NCI-H1694 (cell line): Measurements from ENCODE around the gene XPNPEP2.

Experiments used
- DNase-seq: peaks from one replicate; lab custom pipeline; 2025; lab: John Stamatoyannopoulos, UW

Gene XPNPEP2

GRCh38 chrX:129800186-129800585 is 61.4 kb downstream of the XPNPEP2 start:
- no peak for DNase-seq

DNA sequence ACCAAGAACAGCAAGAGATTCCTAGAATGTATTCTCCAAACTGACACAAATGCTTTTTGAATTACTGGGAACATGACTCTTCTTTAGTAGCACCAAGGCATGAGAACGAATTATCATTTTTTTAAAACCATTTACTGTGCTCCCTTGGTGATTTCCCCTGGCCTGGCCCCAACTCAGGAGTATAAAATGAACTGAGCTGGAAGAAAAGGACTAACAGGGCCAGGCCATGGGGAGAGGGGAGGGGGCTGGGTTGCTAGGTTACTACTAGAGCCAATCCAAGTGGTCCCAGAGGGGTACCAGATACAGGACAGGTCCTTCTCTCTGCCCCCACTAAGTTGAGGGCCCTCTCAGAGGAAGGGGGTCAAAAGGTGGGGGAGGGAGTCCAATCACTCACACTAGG is 64.1 kb downstream of the XPNPEP2 start:
- no peak for DNase-seq

DNA sequence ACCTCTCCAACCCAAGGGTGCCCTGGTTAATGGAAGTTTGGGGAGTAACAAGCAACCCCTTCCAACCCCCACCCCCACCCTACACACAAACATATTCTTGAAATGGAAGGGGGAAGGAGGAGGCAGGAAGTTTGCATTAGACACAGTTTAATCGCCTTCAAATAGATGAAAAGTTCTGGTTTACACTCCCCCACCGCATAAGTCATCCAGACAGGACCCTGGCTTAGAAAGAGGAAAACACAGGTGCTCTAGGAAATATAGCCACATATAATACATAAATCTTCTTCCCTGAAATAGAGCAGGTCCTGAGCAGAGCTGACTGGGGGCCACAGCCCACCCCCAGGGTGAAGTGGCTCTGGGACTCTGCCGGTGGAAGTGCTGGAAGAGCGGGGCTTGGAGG is 66.0 kb downstream of the XPNPEP2 start:
- DNase-seq: no peak

- DNase-seq: no peak
Observed at GRCh38 chrX:129808158-129808828, 69.5 kb downstream of the XPNPEP2 start.

GRCh38 chrX:129808829-129809796 is 70.3 kb downstream of the XPNPEP2 start:
- no peak for DNase-seq

DNA sequence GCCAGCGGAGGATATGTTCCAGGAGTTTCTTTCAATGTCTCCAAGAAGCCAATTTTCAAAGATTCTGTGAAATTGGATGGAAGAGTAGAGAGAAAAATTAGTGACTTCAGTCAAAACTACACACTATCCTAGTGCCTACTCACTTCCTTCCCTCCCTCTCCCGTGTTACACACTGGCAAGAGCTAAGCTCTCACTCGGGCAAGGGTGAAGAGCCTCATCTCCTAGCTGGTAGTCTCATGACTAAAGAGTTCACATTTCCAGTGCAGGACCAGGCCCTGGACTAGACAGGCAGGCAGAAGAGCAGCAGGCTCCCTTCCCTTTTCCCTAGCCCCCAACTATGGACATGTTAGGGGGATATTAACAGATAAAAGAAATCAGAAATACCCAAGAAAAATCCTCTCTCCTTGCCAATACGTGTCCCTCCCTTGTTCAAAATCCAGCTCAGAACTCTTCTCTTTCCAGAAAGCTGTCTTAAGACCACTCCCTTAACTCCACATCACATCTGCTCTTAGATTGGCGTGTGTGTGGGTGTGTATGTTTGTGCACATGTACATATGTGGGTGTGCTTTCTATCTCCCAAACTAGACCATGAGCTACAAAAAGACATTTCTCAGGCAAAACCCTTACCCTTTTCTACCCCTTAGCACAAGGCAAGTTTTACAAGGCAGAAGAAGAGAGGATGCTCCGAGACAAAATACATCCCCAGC is 75.0 kb downstream of the XPNPEP2 start:
- DNase-seq: no peak

- no peak for DNase-seq
Observed at GRCh38 chrX:129818123-129818522, 79.3 kb downstream of the XPNPEP2 start.
